ENCODE data around the gene CD44.

Gene CD44

GRCh38 chr11:35174666-35175065 lies 35.7 kb downstream of the CD44 start:
- TF ChIP-seq CTCF (IDR thresholded peaks at IDR 0.05; ENCODE audit: control insufficient read depth, extremely low read depth, insufficient read depth): no peak
- no peak overlapping the region for H3K4me3 ChIP-seq (ENCODE audit: low read depth, low read length)
- no peak for DNase-seq (ENCODE audit: low read depth)

GRCh38 chr11:35177370-35177769 lies 38.4 kb downstream of the CD44 start:
- DNase-seq (ENCODE audit: low read depth): no peak
- TF ChIP-seq CTCF (IDR thresholded peaks at IDR 0.05; ENCODE audit: control insufficient read depth, extremely low read depth, insufficient read depth): no peak
- H3K4me3 ChIP-seq (ENCODE audit: low read depth, low read length): no peak overlapping the region

GRCh38 chr11:35178067-35178805 lies 39.3 kb downstream of the CD44 start:
- H3K4me3 ChIP-seq (ENCODE audit: low read depth, low read length): no peak overlapping the region
- no peak for TF ChIP-seq CTCF (IDR thresholded peaks at IDR 0.05; ENCODE audit: control insufficient read depth, extremely low read depth, insufficient read depth)
- DNase-seq (ENCODE audit: low read depth): no peak

GRCh38 chr11:35178873-35179272 lies 39.9 kb downstream of the CD44 start:
- no peak overlapping the region for H3K4me3 ChIP-seq (ENCODE audit: low read depth, low read length)
- TF ChIP-seq CTCF (IDR thresholded peaks at IDR 0.05; ENCODE audit: control insufficient read depth, extremely low read depth, insufficient read depth): no peak
- DNase-seq (ENCODE audit: low read depth): no peak

GRCh38 chr11:35179466-35180135 lies 40.6 kb downstream of the CD44 start:
- no peak for TF ChIP-seq CTCF (IDR thresholded peaks at IDR 0.05; ENCODE audit: control insufficient read depth, extremely low read depth, insufficient read depth)
- no peak for DNase-seq (ENCODE audit: low read depth)

GRCh38 chr11:35180317-35181233 lies 41.6 kb downstream of the CD44 start:
- TF ChIP-seq CTCF (IDR thresholded peaks at IDR 0.05; ENCODE audit: control insufficient read depth, extremely low read depth, insufficient read depth): no peak
- no peak overlapping the region for H3K4me3 ChIP-seq (ENCODE audit: low read depth, low read length)
- peak; percentile 65 for DNase-seq (ENCODE audit: low read depth)

More at GRCh38 chr11:35179466-35180135, 40.6 kb downstream of the CD44 start:
- H3K4me3 ChIP-seq (ENCODE audit: low read depth, low read length): no peak overlapping the region

Measured in LNCaP clone FGC (cell line).